Right hindlimb (tissue), 1 donor: ENCODE measurements around the gene H6PD.

Experiments used
- DNase-seq: peaks from one replicate; pipeline ENCODE4 v3.0.0-alpha.2; 2018

H6PD gene

DNA sequence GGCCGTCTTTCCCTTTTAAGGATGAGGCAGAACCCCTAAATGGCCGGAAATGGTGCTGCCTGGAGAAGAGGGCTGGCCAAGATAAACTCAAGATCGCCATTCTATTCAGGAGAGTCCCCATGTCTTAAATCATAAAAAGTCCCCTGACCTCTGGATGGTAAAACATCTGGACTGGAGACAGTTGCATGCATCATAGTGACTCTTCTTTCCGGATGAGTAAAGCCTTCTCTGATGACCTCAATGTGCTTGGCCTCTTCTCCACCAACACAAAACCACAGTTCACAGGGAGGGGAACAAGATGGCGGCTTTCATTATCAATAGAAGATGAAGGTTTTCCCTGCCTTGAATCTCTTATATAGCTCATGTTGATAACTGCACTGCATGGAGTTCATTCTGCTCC is 27.5 kb upstream of the H6PD start:
- no peak for DNase-seq

DNA sequence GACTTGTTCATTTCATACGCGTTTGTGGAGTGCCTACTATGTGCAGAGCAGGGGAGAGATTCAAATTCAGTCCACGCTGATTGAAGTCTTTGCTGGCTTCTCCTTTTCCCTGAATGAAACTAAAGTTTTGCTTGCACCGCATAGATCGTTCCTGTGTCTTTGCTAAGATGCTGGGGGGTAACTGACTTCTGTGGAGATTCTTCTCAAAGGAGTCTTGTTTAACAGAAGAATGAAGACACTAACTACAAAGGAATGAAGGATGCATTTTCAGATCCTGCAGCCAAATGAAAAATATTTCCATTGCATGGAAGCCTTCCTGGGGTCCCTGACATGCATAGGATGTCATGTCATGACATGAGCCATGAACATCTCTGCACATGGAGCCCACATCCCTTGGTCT is 26.9 kb upstream of the H6PD start:
- DNase-seq, result no peak

DNA sequence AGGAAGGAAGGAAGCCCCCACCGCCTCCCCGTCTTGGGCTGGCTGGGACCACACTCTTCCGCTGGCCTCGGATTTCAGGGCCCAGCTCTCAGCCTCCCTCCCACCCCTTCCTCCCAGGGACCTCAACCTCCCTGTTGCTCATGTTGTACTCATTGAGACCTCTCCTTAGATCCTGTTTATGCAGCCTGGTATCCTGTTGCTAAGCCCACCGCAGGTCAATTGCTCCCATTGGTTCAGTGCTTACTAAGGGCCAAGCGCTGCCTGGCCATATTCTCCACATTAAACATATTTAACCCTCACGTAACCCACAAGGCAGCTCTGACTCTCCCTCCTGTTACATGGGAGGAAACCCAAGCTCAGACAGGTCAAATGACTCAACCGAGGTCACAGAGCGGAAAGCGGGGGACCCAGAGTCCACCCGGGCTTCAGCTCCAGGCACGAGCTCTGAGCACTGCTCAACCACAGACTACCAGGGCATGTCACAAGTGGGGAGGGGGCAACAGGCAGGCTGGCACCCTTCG is 23.2 kb upstream of the H6PD start:
- DNase-seq, result no peak

DNA sequence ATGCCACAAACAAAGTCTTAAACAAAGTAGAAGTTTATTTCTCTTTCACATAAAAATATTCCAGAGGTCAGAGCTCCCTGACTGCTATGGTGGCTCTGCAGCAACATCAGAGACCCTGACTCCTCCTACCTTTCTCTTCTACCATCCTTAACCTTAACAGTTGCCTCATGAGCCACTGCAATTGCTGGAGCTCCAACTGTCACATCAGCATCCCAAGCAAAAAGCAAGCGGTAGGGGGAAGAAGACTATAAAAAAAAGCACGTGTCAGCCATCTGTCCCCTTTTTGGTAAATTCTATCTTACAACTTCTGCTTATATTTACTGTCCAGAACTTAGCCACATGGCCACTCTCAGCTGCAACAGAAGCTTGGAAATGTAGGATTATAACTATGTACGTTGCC is 21.8 kb upstream of the H6PD start:
- DNase-seq, result no peak

DNA sequence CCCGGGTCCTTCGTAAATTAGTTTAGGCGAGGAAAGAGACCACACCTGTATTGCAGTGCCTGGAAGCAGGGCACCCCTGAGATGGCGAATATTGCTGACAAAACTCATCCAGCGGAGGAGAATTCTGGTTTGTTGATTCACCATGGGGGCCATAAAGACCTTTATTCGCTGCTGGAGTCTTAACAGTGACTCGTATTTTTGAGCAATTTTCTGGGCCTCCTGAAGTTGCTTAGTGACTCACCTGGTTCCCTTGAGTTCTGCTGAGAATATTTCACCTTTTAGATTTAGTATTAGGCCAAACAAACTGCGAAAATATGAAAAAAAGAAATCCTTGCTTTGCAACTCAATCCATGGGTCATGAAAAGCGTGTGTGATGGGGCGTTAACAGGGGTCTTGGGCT is 20.6 kb upstream of the H6PD start:
- no peak for DNase-seq

- DNase-seq, result no peak
Observed at GRCh38 chr1:9218917-9219316, 15.7 kb upstream of the H6PD start.

- no peak for DNase-seq
Observed at GRCh38 chr1:9222846-9223625, 11.5 kb upstream of the H6PD start.

DNA sequence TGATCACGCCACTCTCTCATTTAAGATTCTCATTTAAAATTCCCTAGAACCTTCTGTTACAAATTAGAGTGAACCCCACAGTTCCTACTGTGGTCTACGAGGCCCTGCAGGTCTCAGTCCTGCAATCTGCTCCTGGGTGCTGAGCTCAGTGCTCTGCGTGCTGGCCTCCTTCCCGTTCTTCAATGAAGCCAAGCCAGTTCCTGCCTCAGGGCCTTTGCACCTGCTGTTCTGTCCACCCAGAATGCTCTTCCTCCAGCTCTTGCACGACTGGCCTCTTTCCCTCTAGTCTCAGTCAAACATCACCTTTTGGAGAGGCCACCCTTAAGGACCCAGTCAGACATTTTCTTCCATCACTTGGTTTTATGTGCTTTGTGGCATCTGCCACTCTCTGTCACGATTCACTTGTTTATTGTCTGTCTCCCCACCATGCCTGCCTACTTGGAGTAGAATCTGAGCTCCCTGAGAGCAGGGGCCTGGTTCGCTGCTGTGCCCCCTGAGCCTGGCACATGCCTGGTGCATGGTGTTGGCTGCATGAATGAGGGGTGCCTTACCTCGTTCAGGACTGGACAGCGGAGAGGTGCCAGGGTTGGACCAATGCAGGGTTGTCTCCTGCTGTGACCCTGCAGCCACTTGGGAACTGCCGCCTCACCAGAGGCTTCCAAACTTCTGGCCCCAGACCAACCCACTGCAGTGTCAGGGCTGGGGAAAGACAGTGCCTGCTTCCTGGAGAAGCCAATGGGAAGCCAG is 9.7 kb upstream of the H6PD start:
- no peak for DNase-seq

- DNase-seq, result no peak
Observed at GRCh38 chr1:9225411-9225785, 9.2 kb upstream of the H6PD start.

GRCh38 chr1:9228609-9229008 is 6.0 kb upstream of the H6PD start:
- no peak for DNase-seq

DNA sequence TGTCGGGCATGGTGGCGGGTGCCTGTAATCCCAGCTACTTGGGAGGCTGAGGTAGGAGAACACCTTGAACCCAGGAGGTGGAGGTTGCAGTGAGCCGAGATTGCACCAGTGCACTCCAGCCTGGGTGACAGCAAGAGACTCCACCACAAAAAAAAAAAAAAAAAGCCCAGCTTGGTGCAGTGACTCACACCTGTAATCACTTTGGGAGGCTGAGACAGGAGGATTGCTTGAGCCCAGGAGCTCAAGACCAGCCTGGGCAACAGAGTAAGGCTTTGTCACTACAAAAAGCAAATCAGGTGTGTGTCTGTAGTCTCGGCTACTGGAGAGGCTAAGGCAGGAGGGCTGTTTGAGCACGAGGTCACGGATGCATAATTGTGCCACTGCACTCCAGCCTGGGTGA is 5.0 kb upstream of the H6PD start:
- no peak for DNase-seq

DNA sequence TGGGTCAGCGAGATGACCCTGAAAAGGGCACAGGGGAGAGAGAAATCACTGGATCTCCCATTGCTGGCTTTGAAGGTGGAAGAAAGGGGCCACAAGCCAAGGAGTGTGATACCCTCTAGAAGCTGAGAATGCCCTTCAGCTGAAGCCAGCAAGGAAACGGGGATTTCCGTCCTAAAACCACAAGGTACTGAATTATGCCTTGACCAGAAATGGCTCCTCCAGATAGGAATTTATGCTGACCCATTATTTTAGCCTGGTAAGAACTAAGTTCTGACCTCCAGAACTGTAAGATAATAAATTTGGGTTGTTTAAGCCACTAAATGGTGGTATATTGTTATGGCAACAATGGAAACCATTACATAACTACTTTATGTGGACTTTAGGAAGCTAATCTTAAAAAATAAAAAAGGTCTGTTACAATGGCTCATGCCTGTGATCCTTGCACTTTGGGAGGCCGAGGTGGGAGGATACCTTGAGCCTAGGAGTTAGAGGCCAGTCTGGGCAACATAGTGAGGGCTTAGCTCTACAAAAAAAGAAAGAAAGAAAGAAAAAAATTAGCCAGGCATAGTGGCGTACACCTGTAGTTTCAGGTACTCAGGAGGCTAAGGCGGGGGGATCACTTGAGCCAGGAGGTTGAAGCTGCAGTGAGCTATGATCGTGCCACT is 3.6 kb upstream of the H6PD start:
- DNase-seq, result no peak

DNA sequence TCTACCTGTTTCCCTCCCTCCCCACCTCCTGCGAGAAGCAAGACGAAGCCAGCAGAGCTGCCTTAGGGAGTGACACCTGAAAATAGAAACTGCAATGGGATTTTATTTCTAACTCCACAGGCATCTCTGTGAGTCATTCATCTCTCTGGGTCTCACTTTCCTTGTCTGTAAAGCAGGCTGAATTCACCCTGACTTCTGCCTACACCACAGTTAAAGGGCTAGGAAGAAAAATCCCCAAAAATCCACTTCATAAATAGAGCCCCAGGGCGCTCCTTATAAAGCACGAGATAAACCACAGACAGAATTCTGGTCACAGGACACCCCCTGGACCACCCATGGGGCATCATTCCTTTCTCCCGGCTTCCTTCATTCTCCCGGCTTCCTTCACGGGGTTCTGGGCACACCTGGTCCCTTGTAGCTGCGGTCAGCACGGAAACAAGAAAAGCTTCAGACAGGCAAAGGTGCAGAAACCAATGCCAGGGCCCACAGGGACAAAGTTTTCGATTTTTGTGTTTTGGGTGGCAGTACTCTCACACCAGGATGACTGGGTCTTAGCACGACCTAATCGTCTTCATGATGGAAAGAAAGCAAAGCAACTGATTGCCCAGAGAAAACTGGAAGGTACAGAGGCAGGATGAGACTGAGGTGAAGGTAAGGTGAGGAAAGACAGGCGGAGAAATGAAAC is 2.8 kb upstream of the H6PD start:
- DNase-seq, result no peak

GRCh38 chr1:9233241-9233941 is 1.2 kb upstream of the H6PD start:
- DNase-seq, result peak; percentile 55

GRCh38 chr1:9233942-9234222 is 692 bp upstream of the H6PD start:
- no peak for DNase-seq

GRCh38 chr1:9235096-9235459 is 504 bp downstream of the H6PD start:
- DNase-seq, result peak; percentile 63

- DNase-seq, result no peak
Observed at GRCh38 chr1:9235560-9235959, 986 bp downstream of the H6PD start.

DNA sequence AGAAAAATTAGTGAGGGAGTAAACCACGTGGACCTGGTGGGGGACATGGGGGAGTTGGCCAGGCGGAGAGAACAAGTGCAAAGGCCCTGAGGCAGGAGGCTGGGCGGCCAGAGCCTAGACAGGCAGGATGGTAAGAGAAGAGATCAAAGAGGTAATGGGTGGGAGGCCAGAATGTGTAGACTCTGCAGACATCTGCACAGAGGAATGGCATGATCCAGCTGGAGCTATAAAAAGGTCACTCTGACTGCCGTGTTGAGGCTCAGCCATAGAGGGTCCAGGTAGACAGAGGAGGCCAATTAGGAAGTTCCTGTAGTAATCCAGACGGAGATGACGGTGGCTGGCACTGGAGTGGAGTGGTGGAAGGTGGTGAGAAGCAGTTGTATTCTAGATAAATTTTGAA is 3.6 kb downstream of the H6PD start:
- no peak for DNase-seq

- no peak for DNase-seq
Observed at GRCh38 chr1:9238550-9238949, 4.0 kb downstream of the H6PD start.

- peak; percentile 59 for DNase-seq
Observed at GRCh38 chr1:9239622-9240401, 5.2 kb downstream of the H6PD start.

DNA sequence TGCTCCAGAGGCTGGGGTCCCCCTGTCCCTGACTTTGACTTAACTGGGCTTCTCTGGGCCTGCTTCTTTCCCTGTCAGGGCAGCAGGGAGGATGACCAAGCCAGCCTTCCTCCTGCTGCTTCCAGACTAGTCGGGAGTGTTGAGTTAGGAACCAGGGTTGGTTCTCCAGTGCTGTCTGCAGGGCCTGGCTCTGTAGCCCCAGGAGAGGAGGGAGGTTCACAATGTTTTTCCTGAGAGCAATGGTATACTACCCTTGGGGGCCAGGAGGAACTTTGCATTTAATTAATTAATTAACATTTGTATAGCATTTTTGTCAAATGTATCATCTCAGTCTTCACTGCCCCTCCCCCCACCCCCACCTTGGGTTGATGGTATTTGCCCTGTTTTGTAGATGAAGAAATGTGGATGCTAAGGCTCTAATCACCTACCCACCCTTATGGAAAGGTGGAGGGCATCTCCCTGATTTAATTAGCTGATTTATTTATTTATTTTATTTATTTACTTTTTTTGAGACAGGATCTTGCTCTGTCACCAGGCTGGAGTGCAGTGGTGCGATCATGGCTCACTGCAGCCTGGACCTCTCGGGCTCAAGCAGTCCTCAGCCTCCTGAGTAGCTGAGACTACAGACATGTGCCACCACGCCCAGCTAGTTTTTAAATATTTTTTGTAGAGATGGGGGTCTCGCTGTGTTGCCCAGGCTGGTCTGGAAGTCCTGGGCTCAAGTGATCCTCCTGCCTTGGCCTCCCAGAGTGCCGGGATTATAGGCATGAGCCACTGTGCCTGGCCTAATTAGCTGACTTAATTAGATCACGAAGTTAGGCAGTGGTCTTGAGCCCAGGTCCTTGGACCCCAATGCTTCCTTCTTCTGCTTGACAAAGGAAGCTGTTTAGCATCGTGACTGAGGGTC is 6.6 kb downstream of the H6PD start:
- no peak for DNase-seq
